Skeletal muscle satellite cell (primary cell): Measurements from ENCODE around the gene OPCML.

ENCODE experiments used
- H3K27me3 ChIP-seq: 2 replicates; pipeline ENCODE4 v1.7.0; 2013; ENCODE audit warnings: low read length; ENCODE audit not compliant: control insufficient read depth, insufficient read depth
- H3K36me3 ChIP-seq: 2 replicates; pipeline ENCODE4 v1.7.0; 2013; ENCODE audit warnings: mild to moderate bottlenecking, control low read depth, low read length; ENCODE audit not compliant: insufficient read depth
- H3K4me1 ChIP-seq: 2 replicates; pipeline ENCODE4 v1.7.0; 2013; ENCODE audit warnings: low read length; ENCODE audit not compliant: control insufficient read depth, insufficient read depth
- H3K4me2 ChIP-seq: 2 replicates; pipeline ENCODE4 v1.7.0; 2013; ENCODE audit warnings: mild to moderate bottlenecking, low read length
- H3K4me3 ChIP-seq: 2 replicates; pipeline ENCODE4 v1.7.0; 2013; ENCODE audit warnings: low read length
- H3K9ac ChIP-seq: 2 replicates; pipeline ENCODE4 v1.7.0; 2013; ENCODE audit warnings: mild to moderate bottlenecking, low read depth, low read length, moderate library complexity
- H3K9me3 ChIP-seq: replicated peaks from 2 replicates; pipeline ENCODE4 v1.7.0; 2013; ENCODE audit warnings: mild to moderate bottlenecking, control low read depth, low read length

OPCML gene

DNA sequence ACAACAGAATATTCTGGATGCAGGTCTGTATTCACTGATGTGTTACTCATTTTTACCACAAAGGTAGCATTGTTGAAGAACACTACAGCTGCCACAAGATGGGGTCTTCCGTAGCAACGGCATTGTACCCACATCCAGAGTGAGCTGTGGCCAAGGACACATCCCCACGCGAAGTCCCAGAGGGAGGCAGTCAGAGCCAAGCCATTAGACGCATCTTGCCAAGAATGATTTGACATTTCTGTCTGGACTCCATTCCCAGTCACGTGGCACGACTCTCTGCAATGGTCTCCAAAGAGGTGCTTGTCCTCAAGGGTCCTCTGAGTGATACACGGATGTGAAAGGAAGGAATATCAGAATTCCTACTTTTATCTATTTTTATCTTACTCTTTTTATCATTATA, 15.5 kb downstream of the OPCML start:
- Histone ChIP-seq H3K36me3 (no peaks in the 10 kb centered on the region), H3K4me3 (no peak overlapping the region), H3K9me3 (peaks cover 36% of the 10 kb centered on the region), H3K4me1 (no peaks in the 10 kb centered on the region), H3K27me3 (no peaks in the 10 kb centered on the region), H3K4me2 (no peak overlapping the region), H3K9ac (no peak overlapping the region)

GRCh38 chr11:133515107-133515506, 17.2 kb downstream of the OPCML start:
- no peak overlapping the region for H3K4me3 ChIP-seq
- no peak overlapping the region for H3K4me2 ChIP-seq
- H3K4me1 ChIP-seq: no peaks in the 10 kb centered on the region
- no peak overlapping the region for H3K9ac ChIP-seq
- H3K36me3 ChIP-seq: no peaks in the 10 kb centered on the region
- no peaks in the 10 kb centered on the region for H3K27me3 ChIP-seq
- H3K9me3 ChIP-seq: peaks cover 48% of the 10 kb centered on the region

GRCh38 chr11:133509924-133510697, 22.2 kb downstream of the OPCML start:
- Histone ChIP-seq H3K27me3 (no peaks in the 10 kb centered on the region), H3K9me3 (peaks cover 32% of the 10 kb centered on the region), H3K4me3 (no peak overlapping the region), H3K36me3 (no peaks in the 10 kb centered on the region), H3K9ac (no peak overlapping the region), H3K4me2 (no peak overlapping the region), H3K4me1 (no peaks in the 10 kb centered on the region)

DNA sequence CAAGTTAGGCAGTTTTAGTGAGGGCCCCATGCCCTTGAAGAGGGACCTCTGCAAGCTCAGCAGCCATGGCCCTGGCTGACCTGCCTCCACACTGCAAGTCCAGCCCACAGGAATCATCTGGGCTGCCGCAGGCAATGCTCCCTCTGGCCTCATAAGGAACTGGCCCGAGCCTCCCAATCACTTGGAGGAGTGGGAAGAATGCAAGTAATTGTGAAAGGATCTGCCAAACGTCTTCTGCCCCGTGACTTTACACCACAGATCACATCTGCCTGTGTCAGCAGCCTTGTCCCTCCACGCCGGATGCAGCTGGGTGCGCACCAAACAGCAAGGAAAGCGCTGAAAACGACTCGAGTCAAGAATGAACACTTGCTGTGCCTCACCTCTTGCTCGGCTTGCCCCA, 23.8 kb downstream of the OPCML start:
- H3K9me3 ChIP-seq: peaks cover 26% of the 10 kb centered on the region
- H3K36me3 ChIP-seq: no peaks in the 10 kb centered on the region
- no peak overlapping the region for H3K4me3 ChIP-seq
- H3K9ac ChIP-seq: no peak overlapping the region
- no peak overlapping the region for H3K4me2 ChIP-seq
- no peaks in the 10 kb centered on the region for H3K4me1 ChIP-seq
- H3K27me3 ChIP-seq: no peaks in the 10 kb centered on the region

DNA sequence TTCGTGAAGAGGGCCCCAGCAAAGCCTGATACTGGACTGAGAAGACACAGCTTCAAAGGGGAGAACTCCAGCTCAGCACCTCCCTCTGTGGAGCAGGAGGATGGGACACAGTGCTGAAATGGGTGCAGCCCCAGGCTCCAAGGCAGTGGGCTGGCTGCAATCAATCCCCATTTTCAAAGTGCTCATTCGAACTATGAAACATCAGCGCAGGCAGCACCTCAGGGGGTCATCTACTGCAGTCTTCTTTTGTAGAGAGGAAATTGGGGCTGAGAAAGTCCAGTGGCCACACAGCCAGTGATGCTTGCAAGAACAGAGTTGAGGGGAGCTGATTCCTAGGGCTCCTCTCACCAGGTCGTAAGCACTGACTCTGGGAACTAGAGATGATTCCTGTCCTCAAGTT, 25.1 kb downstream of the OPCML start:
- Histone ChIP-seq H3K36me3 (no peaks in the 10 kb centered on the region), H3K9ac (no peak overlapping the region), H3K4me2 (no peak overlapping the region), H3K4me1 (no peaks in the 10 kb centered on the region), H3K27me3 (no peaks in the 10 kb centered on the region), H3K9me3 (peaks cover 29% of the 10 kb centered on the region), H3K4me3 (no peak overlapping the region)

DNA sequence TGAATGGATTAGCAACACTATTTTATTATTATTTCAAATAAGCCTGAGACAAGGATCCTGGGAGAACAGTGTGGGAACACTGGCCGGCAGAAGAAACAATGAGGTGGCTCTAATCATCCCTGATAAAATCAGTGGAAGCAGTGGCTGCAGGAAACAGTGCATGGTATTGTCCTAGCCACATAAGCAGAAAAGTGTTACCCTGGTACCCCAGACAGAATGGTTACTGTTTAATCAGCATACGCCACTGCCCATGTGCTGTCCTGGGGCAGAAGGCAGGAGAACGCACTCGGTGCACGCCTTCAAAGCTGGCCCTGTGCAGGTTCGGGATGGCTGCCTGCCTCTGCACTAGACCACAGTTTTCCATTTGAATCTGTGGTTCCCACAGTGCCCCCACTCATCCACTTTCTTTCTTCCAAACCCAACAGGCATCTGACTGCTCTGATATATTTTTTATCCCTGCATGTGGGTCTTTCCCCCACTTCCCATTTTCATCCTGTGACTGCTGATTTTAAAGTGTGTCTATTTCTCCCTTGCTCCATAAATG, 25.7 kb downstream of the OPCML start:
- H3K4me2 ChIP-seq: no peak overlapping the region
- no peak overlapping the region for H3K9ac ChIP-seq
- no peak overlapping the region for H3K4me3 ChIP-seq
- peaks cover 24% of the 10 kb centered on the region for H3K9me3 ChIP-seq
- no peaks in the 10 kb centered on the region for H3K27me3 ChIP-seq
- H3K36me3 ChIP-seq: no peaks in the 10 kb centered on the region
- no peaks in the 10 kb centered on the region for H3K4me1 ChIP-seq

DNA sequence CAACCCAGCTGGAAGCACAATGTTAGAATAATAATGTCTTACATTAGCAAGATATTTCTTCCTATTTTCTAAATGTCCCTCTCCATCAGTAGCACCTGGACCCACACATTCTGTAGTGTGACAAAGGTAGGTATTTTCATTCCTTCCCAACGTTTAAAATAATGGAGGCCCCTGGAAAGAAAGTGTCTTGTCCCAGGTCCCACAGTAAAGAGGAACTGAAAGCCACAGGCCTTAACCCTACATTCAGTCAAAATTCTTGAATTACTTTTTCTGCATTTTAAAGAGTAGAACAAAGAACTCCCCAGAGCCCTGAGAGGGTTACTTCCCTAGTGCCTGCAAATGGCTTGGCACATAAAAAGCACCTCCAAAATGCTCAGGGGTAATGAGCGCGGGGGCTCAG, 26.3 kb downstream of the OPCML start:
- H3K4me1 ChIP-seq: no peaks in the 10 kb centered on the region
- no peak overlapping the region for H3K4me3 ChIP-seq
- no peaks in the 10 kb centered on the region for H3K27me3 ChIP-seq
- H3K4me2 ChIP-seq: no peak overlapping the region
- H3K9ac ChIP-seq: no peak overlapping the region
- H3K9me3 ChIP-seq: peaks cover 19% of the 10 kb centered on the region
- no peaks in the 10 kb centered on the region for H3K36me3 ChIP-seq

DNA sequence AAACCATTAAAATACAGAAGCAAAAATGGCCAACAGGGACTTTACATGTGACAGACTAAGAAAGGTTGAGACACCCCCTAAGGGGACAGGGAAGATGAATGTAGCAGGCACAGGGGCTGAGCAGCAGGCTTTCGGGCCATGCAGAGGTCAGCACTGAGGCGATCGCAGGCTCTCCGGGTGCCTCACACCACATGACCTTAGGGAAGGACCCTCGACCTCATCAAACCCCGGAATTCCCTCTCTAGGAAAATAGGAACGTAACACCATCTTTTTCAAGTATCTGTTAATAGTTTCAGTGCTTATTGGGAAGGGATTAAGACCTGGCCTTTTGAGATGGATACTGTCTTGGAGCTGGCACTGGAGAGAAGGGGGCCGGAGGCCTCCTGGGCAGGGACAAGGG, 27.4 kb downstream of the OPCML start:
- Histone ChIP-seq H3K4me1 (no peaks in the 10 kb centered on the region), H3K36me3 (no peaks in the 10 kb centered on the region), H3K9me3 (peaks cover 15% of the 10 kb centered on the region), H3K4me2 (no peak overlapping the region), H3K27me3 (no peaks in the 10 kb centered on the region), H3K9ac (no peak overlapping the region), H3K4me3 (no peak overlapping the region)

DNA sequence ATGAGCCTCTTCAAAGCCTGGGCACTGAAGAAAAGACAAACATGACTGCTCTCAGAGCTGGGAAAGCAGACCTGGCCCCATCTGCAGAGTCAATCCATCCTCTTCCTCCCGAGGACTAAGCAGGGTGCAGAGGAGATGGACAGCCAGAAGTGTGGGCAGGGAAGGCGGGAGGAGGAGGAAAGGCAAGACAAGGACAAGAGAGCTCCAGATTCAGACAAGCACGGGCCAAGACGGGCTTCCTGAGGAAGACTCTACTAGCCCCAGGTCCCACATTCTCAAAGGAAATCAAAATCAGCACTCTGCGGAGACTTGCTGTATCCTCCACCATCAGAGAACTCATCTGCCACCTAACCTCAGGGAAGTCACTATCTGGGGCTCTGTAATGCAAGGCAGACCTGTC, 28.5 kb downstream of the OPCML start:
- Histone ChIP-seq H3K27me3 (no peaks in the 10 kb centered on the region), H3K9ac (no peak overlapping the region), H3K9me3 (peaks cover 15% of the 10 kb centered on the region), H3K36me3 (no peaks in the 10 kb centered on the region), H3K4me1 (no peaks in the 10 kb centered on the region), H3K4me2 (no peak overlapping the region), H3K4me3 (no peak overlapping the region)

GRCh38 chr11:133503236-133503635, 29.1 kb downstream of the OPCML start:
- peaks cover 15% of the 10 kb centered on the region for H3K9me3 ChIP-seq
- H3K4me1 ChIP-seq: no peaks in the 10 kb centered on the region
- H3K36me3 ChIP-seq: no peaks in the 10 kb centered on the region
- H3K9ac ChIP-seq: no peak overlapping the region
- no peak overlapping the region for H3K4me3 ChIP-seq
- H3K4me2 ChIP-seq: no peak overlapping the region
- no peaks in the 10 kb centered on the region for H3K27me3 ChIP-seq

- H3K27me3 ChIP-seq: no peaks in the 10 kb centered on the region
- no peaks in the 10 kb centered on the region for H3K36me3 ChIP-seq
- no peak overlapping the region for H3K4me2 ChIP-seq
- no peak overlapping the region for H3K9ac ChIP-seq
- H3K4me3 ChIP-seq: no peak overlapping the region
- peaks cover 15% of the 10 kb centered on the region for H3K9me3 ChIP-seq
- no peaks in the 10 kb centered on the region for H3K4me1 ChIP-seq
These were observed 30.4 kb downstream of the OPCML start for GRCh38 chr11:133501643-133502539.
